MM.1S (cell line): Measurements from ENCODE around the gene ADAM15.

ENCODE experiments used
- DNase-seq: peaks from one replicate; pipeline ENCODE4 v3.0.0-alpha.2; 2015
- H2AFZ ChIP-seq: fragments of 300-600 bp; sonication (generic); 2 replicates; pipeline ENCODE4 v1.6.0; 2016; ENCODE audit warnings: antibody characterized with exemption, low read length
- H3F3A ChIP-seq: fragments of 300-600 bp; sonication (generic); 2 replicates; pipeline ENCODE4 v1.6.1; 2016; ENCODE audit warnings: mild to moderate bottlenecking, antibody characterized with exemption, low read length, moderate library complexity, mixed read lengths; ENCODE audit not compliant: insufficient read depth
- H3K27ac ChIP-seq: fragments of 300-600 bp; sonication (generic); 2 replicates; pipeline ENCODE4 v1.5.1; 2016; ENCODE audit warnings: mild to moderate bottlenecking, low read length
- H3K27me3 ChIP-seq: fragments of 300-600 bp; sonication (generic); replicated peaks from 2 replicates; pipeline ENCODE4 v1.6.0; 2016; ENCODE audit warnings: low read length; ENCODE audit not compliant: insufficient read depth
- H3K36me3 ChIP-seq: fragments of 300-600 bp; sonication (generic); replicated peaks from 2 replicates; pipeline ENCODE4 v1.6.1; 2016; ENCODE audit warnings: mild to moderate bottlenecking, low read length, mixed read lengths; ENCODE audit not compliant: insufficient read depth
- H3K4me1 ChIP-seq: fragments of 300-600 bp; sonication (generic); 2 replicates; pipeline ENCODE4 v1.6.1; 2016; ENCODE audit warnings: low read length, mixed read lengths
- H3K4me2 ChIP-seq: fragments of 300-600 bp; sonication (generic); 2 replicates; pipeline ENCODE4 v1.6.0; 2016; ENCODE audit warnings: low read depth, low read length
- H3K4me3 ChIP-seq: fragments of 300-600 bp; sonication (generic); 2 replicates; pipeline ENCODE4 v1.5.1; 2016; ENCODE audit warnings: low read length, mixed read lengths
- H3K79me2 ChIP-seq: fragments of 300-600 bp; sonication (generic); 2 replicates; pipeline ENCODE4 v1.6.1; 2016; ENCODE audit warnings: mixed run types, low read length, mixed read lengths
- H3K9ac ChIP-seq: fragments of 300-600 bp; sonication (generic); 2 replicates; pipeline ENCODE4 v1.6.1; 2016; ENCODE audit warnings: low read length, mixed read lengths
- H3K9me2 ChIP-seq: fragments of 300-600 bp; sonication (generic); replicated peaks from 2 replicates; pipeline ENCODE4 v1.6.1; 2016; ENCODE audit warnings: mild to moderate bottlenecking, low read length, mixed read lengths; ENCODE audit not compliant: insufficient read depth
- H3K9me3 ChIP-seq: fragments of 300-600 bp; sonication (generic); replicated peaks from 2 replicates; pipeline ENCODE4 v1.6.1; 2016; ENCODE audit warnings: mild to moderate bottlenecking, low read length, mixed read lengths; ENCODE audit not compliant: insufficient read depth
- H4K20me1 ChIP-seq: fragments of 300-600 bp; sonication (generic); 2 replicates; pipeline ENCODE4 v1.6.1; 2016; ENCODE audit warnings: mild to moderate bottlenecking, low read length, moderate library complexity, mixed read lengths; ENCODE audit not compliant: insufficient read depth
- EZH2 ChIP-seq: fragments of 300-600 bp; sonication (generic); optimal IDR thresholded peaks from 2 replicates; pipeline ENCODE3; 2017; ENCODE audit warnings: low read depth, mild to moderate bottlenecking, antibody characterized with exemption, low read length, mixed read lengths
- EZH2phosphoT487 ChIP-seq: fragments of 300-600 bp; sonication (generic); IDR thresholded peaks from 2 replicates; pipeline ENCODE4 v1.6.1; 2018; ENCODE audit warnings: antibody characterized with exemption, low read length
- TF ChIP-seq, protein P1 (sequence below): fragments of 300-600 bp; sonication (generic); IDR thresholded peaks from 2 replicates; pipeline ENCODE4 v1.5.1; 2016; ENCODE audit warnings: antibody characterized with exemption, low read length, mixed read lengths

The ADAM15 gene

GRCh38 chr1:155013632-155014031, 37.5 kb upstream of the ADAM15 start:
- no peak overlapping the region for H3K27ac ChIP-seq
- TF ChIP-seq, protein P1, sequence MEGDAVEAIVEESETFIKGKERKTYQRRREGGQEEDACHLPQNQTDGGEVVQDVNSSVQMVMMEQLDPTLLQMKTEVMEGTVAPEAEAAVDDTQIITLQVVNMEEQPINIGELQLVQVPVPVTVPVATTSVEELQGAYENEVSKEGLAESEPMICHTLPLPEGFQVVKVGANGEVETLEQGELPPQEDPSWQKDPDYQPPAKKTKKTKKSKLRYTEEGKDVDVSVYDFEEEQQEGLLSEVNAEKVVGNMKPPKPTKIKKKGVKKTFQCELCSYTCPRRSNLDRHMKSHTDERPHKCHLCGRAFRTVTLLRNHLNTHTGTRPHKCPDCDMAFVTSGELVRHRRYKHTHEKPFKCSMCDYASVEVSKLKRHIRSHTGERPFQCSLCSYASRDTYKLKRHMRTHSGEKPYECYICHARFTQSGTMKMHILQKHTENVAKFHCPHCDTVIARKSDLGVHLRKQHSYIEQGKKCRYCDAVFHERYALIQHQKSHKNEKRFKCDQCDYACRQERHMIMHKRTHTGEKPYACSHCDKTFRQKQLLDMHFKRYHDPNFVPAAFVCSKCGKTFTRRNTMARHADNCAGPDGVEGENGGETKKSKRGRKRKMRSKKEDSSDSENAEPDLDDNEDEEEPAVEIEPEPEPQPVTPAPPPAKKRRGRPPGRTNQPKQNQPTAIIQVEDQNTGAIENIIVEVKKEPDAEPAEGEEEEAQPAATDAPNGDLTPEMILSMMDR = no peak
- TF ChIP-seq EZH2phosphoT487 = no peak
- no peak for TF ChIP-seq EZH2
- no peak overlapping the region for H3K9ac ChIP-seq
- no peak overlapping the region for H3K4me3 ChIP-seq
- H2AFZ ChIP-seq = no peak overlapping the region
- no peak for DNase-seq
- H3K9me3 ChIP-seq = no peaks in the 10 kb centered on the region
- H3K27me3 ChIP-seq = no peaks in the 10 kb centered on the region
- no peaks in the 10 kb centered on the region for H4K20me1 ChIP-seq
- peaks cover 30% of the 10 kb centered on the region for H3K4me1 ChIP-seq
- H3K9me2 ChIP-seq = no peaks in the 10 kb centered on the region
- no peak overlapping the region for H3K4me2 ChIP-seq
- H3K36me3 ChIP-seq = no peaks in the 10 kb centered on the region; the same call in 1 of the 2 replicates
- H3K79me2 ChIP-seq = peaks cover 38% of the 10 kb centered on the region
- peaks cover 34% of the 10 kb centered on the region for H3F3A ChIP-seq

DNA sequence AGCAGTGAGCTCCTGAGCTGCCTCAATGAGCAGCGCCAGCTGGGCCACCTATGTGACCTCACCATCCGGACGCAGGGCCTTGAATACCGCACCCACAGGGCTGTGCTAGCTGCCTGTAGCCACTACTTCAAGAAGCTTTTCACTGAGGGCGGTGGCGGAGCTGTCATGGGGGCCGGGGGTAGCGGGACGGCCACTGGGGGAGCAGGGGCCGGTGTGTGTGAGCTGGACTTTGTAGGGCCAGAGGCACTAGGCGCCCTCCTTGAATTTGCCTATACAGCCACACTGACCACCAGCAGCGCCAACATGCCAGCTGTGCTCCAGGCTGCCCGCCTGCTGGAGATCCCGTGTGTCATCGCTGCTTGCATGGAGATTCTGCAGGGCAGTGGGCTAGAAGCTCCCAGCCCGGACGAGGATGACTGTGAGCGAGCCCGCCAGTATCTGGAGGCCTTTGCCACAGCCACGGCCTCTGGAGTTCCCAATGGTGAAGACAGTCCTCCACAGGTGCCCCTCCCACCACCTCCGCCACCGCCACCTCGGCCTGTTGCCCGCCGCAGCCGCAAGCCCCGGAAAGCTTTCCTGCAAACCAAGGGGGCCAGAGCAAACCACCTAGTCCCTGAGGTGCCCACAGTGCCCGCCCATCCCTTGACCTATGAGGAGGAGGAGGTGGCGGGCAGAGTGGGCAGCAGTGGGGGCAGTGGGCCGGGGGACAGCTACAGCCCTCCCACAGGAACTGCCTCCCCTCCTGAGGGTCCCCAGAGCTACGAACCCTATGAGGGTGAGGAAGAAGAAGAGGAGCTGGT, 36.2 kb upstream of the ADAM15 start:
- Histone ChIP-seq H3K4me2 (no peak overlapping the region), H3K9me2 (no peaks in the 10 kb centered on the region), H3F3A (peaks cover 38% of the 10 kb centered on the region), H3K36me3 (no peaks in the 10 kb centered on the region; the same call in 1 of the 2 replicates), H3K9me3 (no peaks in the 10 kb centered on the region), H3K9ac (no peak overlapping the region), H3K27me3 (no peaks in the 10 kb centered on the region), H3K79me2 (peaks cover 27% of the 10 kb centered on the region), H3K4me3 (no peak overlapping the region), H3K27ac (peak overlapping the region; percentile 74; the same call in 1 of the 2 replicates), H2AFZ (no peak overlapping the region), H3K4me1 (peaks cover 30% of the 10 kb centered on the region), H4K20me1 (no peaks in the 10 kb centered on the region)
- no peak for TF ChIP-seq EZH2
- DNase-seq = no peak

GRCh38 chr1:155015527-155016230, 35.4 kb upstream of the ADAM15 start:
- H3K27me3 ChIP-seq = no peaks in the 10 kb centered on the region
- no peaks in the 10 kb centered on the region for H3K9me3 ChIP-seq
- no peak overlapping the region for H3K4me3 ChIP-seq
- H3K36me3 ChIP-seq = no peaks in the 10 kb centered on the region; the same call in 1 of the 2 replicates
- H3K27ac ChIP-seq = peak overlapping the region; percentile 74
- peaks cover 38% of the 10 kb centered on the region for H3F3A ChIP-seq
- H3K79me2 ChIP-seq = peaks cover 19% of the 10 kb centered on the region
- no peak for TF ChIP-seq EZH2phosphoT487
- no peak for TF ChIP-seq EZH2
- TF ChIP-seq, protein P1 = no peak
- no peaks in the 10 kb centered on the region for H3K9me2 ChIP-seq
- H3K4me2 ChIP-seq = peak overlapping the region; percentile 0; the same call in 1 of the 2 replicates
- H3K4me1 ChIP-seq = peaks cover 30% of the 10 kb centered on the region
- H4K20me1 ChIP-seq = no peaks in the 10 kb centered on the region
- H2AFZ ChIP-seq = no peak overlapping the region
- DNase-seq = no peak
- H3K9ac ChIP-seq = peak overlapping the region; percentile 1; the same call in 1 of the 2 replicates
